SU-DHL-6 (cell line): Measurements from ENCODE around the gene TCF12.

Experiments
- H2AFZ ChIP-seq: fragments of 200-600 bp; sonication (generic); 2 replicates; pipeline ENCODE4 v1.6.1; 2014; ENCODE audit warnings: low read depth, mild to moderate bottlenecking, moderate library complexity, mixed read lengths, antibody characterized with exemption, low read length; ENCODE audit not compliant: severe bottlenecking
- H3F3A ChIP-seq: fragments of 200-600 bp; shearing (Covaris generic); 2 replicates; pipeline ENCODE4 v1.6.0; 2016; ENCODE audit warnings: antibody characterized with exemption, mild to moderate bottlenecking; ENCODE audit not compliant: insufficient read depth
- H3K27ac ChIP-seq: fragments of 200-600 bp; sonication (generic); 2 replicates; pipeline ENCODE4 v1.5.1; 2016; ENCODE audit warnings: low read depth, mild to moderate bottlenecking, low read length, moderate library complexity, mixed read lengths
- H3K27me3 ChIP-seq: fragments of 200-600 bp; sonication (generic), shearing (Covaris generic); 2 replicates; pipeline ENCODE4 v1.6.0; 2014; ENCODE audit warnings: mild to moderate bottlenecking, low read length
- H3K36me3 ChIP-seq: fragments of 200-600 bp; sonication (generic); 2 replicates; pipeline ENCODE4 v1.6.1; 2014; ENCODE audit warnings: mild to moderate bottlenecking, low read length, mixed read lengths
- H3K4me2 ChIP-seq: fragments of 300-600, 200-600 bp; shearing (Covaris generic), sonication (generic); 2 replicates; pipeline ENCODE4 v1.6.0; 2014; ENCODE audit warnings: low read length, low read depth, mild to moderate bottlenecking; ENCODE audit not compliant: poor library complexity, severe bottlenecking
- H3K4me3 ChIP-seq: fragments of 200-600 bp; sonication (generic); 2 replicates; pipeline ENCODE4 v1.5.1; 2014; ENCODE audit warnings: antibody characterized with exemption, low read length, mild to moderate bottlenecking, mixed read lengths; ENCODE audit not compliant: insufficient read depth, poor library complexity, severe bottlenecking
- H3K79me2 ChIP-seq: fragments of 200-600 bp; sonication (generic); 2 replicates; pipeline ENCODE4 v1.6.1; 2014; ENCODE audit warnings: mild to moderate bottlenecking, low read length, moderate library complexity; ENCODE audit not compliant: insufficient read depth
- H3K9ac ChIP-seq: fragments of 200-600 bp; sonication (generic); 2 replicates; pipeline ENCODE4 v1.7.0; 2014; ENCODE audit warnings: mild to moderate bottlenecking, low read length
- H3K9me2 ChIP-seq: fragments of 200-600 bp; sonication (generic); replicated peaks from 2 replicates; pipeline ENCODE4 v1.6.1; 2014; ENCODE audit warnings: low read length; ENCODE audit not compliant: insufficient read depth
- H3K9me3 ChIP-seq: fragments of 200-600 bp; sonication (generic); 2 replicates; pipeline ENCODE4 v1.6.1; 2014; ENCODE audit warnings: low read length, mixed read lengths; ENCODE audit not compliant: insufficient read depth
- H4K20me1 ChIP-seq: fragments of 200-600 bp; sonication (generic); 2 replicates; pipeline ENCODE4 v1.6.1; 2014; ENCODE audit warnings: low read depth, mild to moderate bottlenecking, antibody characterized with exemption, low read length, moderate library complexity, mixed read lengths
- EZH2phosphoT487 ChIP-seq: fragments of 200-600 bp; sonication (generic), shearing (Covaris generic); conservative IDR thresholded peaks from 2 replicates; pipeline ENCODE4 v1.6.1; 2018; ENCODE audit warnings: mild to moderate bottlenecking, antibody characterized with exemption, low read length, moderate library complexity, mixed read lengths
- TF ChIP-seq, protein P1 (sequence below): fragments of 200-600 bp; sonication (generic); IDR thresholded peaks from one replicate; pipeline ENCODE4 v1.5.1; 2017; ENCODE audit warnings: antibody characterized with exemption, mild to moderate bottlenecking, low read length, moderate library complexity; ENCODE audit not compliant: insufficient read depth, poor library complexity, severe bottlenecking

The TCF12 gene

DNA sequence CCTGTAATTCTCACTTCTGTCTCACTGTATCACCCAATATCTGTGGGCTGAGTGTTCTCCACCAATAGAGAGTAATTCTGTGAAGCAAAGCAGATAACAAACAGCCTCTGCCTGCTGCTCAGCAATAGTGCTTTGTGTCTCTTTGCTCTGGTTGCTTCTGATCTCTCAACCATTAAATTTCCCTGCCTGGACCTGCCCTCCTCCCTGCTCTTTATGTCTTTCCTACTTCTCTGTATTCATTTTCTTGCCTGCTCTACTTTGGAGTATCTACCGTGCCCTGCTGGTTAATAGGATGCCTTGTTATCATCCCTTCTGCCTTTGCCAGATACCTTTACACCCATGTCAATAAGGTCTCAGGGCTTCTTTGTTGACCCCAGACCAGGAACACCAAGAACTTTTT lies 355.0 kb downstream of the TCF12 start:
- Histone ChIP-seq H3F3A (no peaks in the 10 kb centered on the region), H3K9me3 (no peaks in the 10 kb centered on the region), H3K4me3 (no peak overlapping the region), H3K79me2 (no peaks in the 10 kb centered on the region), H3K27me3 (no peaks in the 10 kb centered on the region), H3K9ac (no peak overlapping the region), H4K20me1 (no peaks in the 10 kb centered on the region), H3K36me3 (no peaks in the 10 kb centered on the region), H3K4me2 (no peak overlapping the region), H2AFZ (no peak overlapping the region), H3K9me2 (no peaks in the 10 kb centered on the region), H3K27ac (no peak overlapping the region)
- TF ChIP-seq EZH2phosphoT487, result no peak
- TF ChIP-seq, protein P1, sequence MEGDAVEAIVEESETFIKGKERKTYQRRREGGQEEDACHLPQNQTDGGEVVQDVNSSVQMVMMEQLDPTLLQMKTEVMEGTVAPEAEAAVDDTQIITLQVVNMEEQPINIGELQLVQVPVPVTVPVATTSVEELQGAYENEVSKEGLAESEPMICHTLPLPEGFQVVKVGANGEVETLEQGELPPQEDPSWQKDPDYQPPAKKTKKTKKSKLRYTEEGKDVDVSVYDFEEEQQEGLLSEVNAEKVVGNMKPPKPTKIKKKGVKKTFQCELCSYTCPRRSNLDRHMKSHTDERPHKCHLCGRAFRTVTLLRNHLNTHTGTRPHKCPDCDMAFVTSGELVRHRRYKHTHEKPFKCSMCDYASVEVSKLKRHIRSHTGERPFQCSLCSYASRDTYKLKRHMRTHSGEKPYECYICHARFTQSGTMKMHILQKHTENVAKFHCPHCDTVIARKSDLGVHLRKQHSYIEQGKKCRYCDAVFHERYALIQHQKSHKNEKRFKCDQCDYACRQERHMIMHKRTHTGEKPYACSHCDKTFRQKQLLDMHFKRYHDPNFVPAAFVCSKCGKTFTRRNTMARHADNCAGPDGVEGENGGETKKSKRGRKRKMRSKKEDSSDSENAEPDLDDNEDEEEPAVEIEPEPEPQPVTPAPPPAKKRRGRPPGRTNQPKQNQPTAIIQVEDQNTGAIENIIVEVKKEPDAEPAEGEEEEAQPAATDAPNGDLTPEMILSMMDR, result no peak

DNA sequence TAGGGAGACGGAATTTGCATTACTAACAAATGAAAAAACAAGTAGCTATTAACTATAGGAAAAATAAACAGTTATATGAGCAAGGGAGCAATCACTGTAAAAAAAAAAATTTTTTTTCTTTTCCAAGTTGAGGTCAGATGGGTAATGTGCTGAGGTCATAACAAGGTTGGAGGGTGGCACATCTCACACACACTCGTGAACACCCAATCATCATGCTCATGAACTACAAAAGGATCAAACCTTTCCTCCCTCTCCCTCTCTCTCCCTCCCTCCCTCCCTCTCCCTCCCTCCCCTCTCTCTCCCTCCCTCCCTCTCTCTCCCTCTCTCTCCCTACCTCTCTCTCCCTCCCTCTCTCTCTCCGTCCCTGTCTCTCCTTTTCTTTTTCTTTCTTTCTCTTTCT lies 360.0 kb downstream of the TCF12 start:
- Histone ChIP-seq H3K9me3 (no peaks in the 10 kb centered on the region), H3K27ac (no peak overlapping the region), H3K9me2 (no peaks in the 10 kb centered on the region), H3K79me2 (no peaks in the 10 kb centered on the region), H3K4me2 (no peak overlapping the region), H3F3A (no peaks in the 10 kb centered on the region), H3K4me3 (no peak overlapping the region), H3K36me3 (no peaks in the 10 kb centered on the region), H3K9ac (no peak overlapping the region), H4K20me1 (no peaks in the 10 kb centered on the region), H2AFZ (no peak overlapping the region), H3K27me3 (no peaks in the 10 kb centered on the region)
- TF ChIP-seq, protein P1, result no peak
- no peak for TF ChIP-seq EZH2phosphoT487

DNA sequence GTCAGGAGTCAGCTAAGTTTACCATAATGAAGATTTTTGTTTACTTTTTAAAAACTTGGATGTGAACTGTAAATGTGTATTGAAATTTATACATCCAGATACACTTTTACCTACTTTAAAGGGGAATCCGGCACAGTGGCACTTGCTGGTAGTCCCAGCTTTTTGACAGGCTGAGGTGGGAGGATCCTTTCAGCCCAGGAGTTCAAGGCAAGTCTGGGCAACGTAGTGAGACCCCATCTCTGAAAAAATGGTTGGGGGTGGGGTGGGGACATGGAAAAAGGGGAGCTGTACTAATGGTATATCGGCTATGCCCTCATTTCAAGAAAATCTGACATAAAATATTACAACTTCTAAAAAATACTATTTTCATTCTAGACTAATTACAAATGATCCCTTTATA lies 362.0 kb downstream of the TCF12 start:
- H3K4me2 ChIP-seq, result no peak overlapping the region
- H3K36me3 ChIP-seq, result no peaks in the 10 kb centered on the region
- H3K27ac ChIP-seq, result no peak overlapping the region
- H4K20me1 ChIP-seq, result no peaks in the 10 kb centered on the region
- no peaks in the 10 kb centered on the region for H3K9me2 ChIP-seq
- H3K9me3 ChIP-seq, result no peaks in the 10 kb centered on the region
- H3K9ac ChIP-seq, result no peak overlapping the region
- no peaks in the 10 kb centered on the region for H3K27me3 ChIP-seq
- no peak for TF ChIP-seq EZH2phosphoT487
- no peaks in the 10 kb centered on the region for H3K79me2 ChIP-seq
- H2AFZ ChIP-seq, result no peak overlapping the region
- H3K4me3 ChIP-seq, result no peak overlapping the region
- peaks cover 19% of the 10 kb centered on the region; the same call in 1 of the 2 replicates for H3F3A ChIP-seq

DNA sequence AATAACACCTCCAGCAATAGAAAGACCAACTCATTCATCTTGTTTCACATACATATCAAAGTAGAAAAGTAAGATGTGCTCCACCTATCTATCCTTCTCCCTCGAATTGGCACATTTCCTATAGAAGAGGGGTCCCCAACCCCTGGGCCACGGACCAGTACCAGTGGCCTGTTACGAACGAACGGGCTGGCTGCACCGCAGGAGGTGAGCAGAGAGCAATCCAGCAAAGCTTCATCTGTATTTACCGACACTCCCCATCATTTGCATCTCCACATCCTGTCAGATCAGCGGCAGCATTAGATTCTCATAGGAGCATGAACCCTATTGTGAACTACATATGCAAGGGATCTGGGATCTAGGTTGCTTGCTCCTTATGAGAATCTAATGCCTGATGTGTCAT lies 362.9 kb downstream of the TCF12 start:
- Histone ChIP-seq H3K27ac (no peak overlapping the region), H3K9me3 (no peaks in the 10 kb centered on the region), H3K4me2 (peak overlapping the region; percentile 57), H3K4me3 (no peak overlapping the region), H3K9me2 (no peaks in the 10 kb centered on the region), H3K79me2 (no peaks in the 10 kb centered on the region), H3F3A (peaks cover 27% of the 10 kb centered on the region), H4K20me1 (no peaks in the 10 kb centered on the region), H3K27me3 (no peaks in the 10 kb centered on the region), H3K36me3 (no peaks in the 10 kb centered on the region), H2AFZ (peak overlapping the region; percentile 36), H3K9ac (peak overlapping the region; percentile 3; the same call in 1 of the 2 replicates)
- no peak for TF ChIP-seq EZH2phosphoT487
- TF ChIP-seq, protein P1, result no peak
